AG09309 (cell line): ENCODE results near the gene MYLK4.
A peak's percentile ranks its signal among the peaks of the same experiment; 100 is the strongest.

Source experiments
- DNase-seq: peaks from one replicate; pipeline ENCODE4 v3.0.0-alpha.2; 2010; ENCODE audit warnings: low read depth
- H3K4me3 ChIP-seq: 2 replicates; pipeline ENCODE4 v1.5.1; 2011; ENCODE audit warnings: mild to moderate bottlenecking, low read depth, low read length, moderate library complexity; ENCODE audit not compliant: control insufficient read depth
- TF ChIP-seq, protein P1 (sequence below): IDR thresholded peaks from 2 replicates; pipeline ENCODE4 v1.5.1; 2011; ENCODE audit warnings: mild to moderate bottlenecking, low read depth, low read length, inconsistent platforms; ENCODE audit not compliant: insufficient read depth, control insufficient read depth; ENCODE audit errors: missing control alignments

Gene MYLK4

DNA sequence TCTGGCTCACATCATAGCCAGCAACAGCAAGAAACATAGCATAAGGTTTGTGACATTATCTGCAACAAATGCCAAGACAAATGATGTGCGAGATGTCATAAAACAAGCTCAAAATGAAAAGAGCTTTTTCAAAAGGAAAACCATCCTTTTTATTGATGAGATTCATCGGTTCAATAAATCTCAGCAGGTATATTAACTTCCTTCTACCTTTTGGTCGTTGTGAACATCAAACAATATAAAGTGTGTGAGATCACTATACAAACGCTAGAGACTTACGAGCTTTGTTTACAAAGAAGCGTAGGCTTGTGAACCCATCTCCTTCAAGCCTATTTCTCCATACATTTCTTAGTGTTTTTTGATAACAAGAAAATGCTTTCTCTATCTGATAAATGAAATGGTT, 18.0 kb upstream of the MYLK4 start:
- no peak overlapping the region for H3K4me3 ChIP-seq

DNA sequence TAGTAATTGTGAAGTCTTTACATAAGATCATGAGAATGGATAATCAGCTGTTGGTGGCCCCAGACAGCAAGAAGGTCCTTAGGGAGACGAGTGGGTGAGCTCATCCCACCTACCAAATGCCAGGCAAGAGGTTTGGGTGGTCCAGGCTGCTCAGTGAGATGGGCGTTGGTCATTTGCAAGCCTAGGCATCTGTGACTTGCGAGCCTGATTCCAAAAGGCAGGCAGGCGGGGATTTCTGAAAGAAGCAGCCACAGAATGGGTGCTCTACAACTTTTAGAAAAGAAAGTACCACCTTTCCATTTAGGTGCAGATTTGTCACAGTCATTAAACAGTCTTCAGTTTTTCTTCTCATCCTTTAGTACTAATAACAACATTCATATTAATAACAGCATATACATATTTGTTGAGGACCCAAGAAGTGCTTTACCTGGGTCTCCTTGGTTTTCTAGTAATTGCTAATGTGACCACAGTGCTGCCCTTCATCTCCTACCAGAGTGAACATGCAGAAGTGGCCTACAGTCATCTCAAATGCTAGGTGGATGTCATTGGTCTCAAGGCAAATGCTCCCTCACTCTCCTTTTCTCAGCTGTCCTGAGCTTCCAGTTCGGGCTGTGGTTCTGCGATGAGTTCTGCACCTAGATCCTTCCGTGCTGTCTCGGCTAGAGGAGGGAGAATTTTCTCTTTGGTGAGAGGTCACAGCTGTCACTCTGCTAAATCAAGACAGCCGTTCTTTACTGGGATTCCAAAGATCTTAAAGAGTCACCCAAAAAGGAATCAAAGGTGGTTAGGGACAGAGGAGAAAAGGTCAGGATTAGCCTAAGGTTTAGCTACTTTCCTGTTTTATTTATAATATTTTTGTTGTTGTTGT, 17.2 kb upstream of the MYLK4 start:
- peak overlapping the region; percentile 85 for H3K4me3 ChIP-seq
- no peak for DNase-seq
- TF ChIP-seq, protein P1, sequence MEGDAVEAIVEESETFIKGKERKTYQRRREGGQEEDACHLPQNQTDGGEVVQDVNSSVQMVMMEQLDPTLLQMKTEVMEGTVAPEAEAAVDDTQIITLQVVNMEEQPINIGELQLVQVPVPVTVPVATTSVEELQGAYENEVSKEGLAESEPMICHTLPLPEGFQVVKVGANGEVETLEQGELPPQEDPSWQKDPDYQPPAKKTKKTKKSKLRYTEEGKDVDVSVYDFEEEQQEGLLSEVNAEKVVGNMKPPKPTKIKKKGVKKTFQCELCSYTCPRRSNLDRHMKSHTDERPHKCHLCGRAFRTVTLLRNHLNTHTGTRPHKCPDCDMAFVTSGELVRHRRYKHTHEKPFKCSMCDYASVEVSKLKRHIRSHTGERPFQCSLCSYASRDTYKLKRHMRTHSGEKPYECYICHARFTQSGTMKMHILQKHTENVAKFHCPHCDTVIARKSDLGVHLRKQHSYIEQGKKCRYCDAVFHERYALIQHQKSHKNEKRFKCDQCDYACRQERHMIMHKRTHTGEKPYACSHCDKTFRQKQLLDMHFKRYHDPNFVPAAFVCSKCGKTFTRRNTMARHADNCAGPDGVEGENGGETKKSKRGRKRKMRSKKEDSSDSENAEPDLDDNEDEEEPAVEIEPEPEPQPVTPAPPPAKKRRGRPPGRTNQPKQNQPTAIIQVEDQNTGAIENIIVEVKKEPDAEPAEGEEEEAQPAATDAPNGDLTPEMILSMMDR = no peak

More for the DNA sequence above, 18.0 kb upstream of the MYLK4 start:
- TF ChIP-seq, protein P1 = no peak
- DNase-seq = no peak

GRCh38 chr6:2766767-2767656, 16.3 kb upstream of the MYLK4 start:
- TF ChIP-seq, protein P1 = no peak
- DNase-seq = no peak
- peak overlapping the region; percentile 85 for H3K4me3 ChIP-seq

GRCh38 chr6:2765896-2766766, 15.4 kb upstream of the MYLK4 start:
- TF ChIP-seq, protein P1 = no peak
- DNase-seq = no peak
- peak overlapping the region; percentile 85 for H3K4me3 ChIP-seq

- TF ChIP-seq, protein P1 = peak; percentile 28
- peak within 1 kb of the TSS; percentile 85 for H3K4me3 ChIP-seq
- peak; percentile 97 for DNase-seq
Measured at GRCh38 chr6:2765166-2765895, 14.6 kb upstream of the MYLK4 start, which contains the start of gene WRNIP1. WRNIP1 (plus strand) TSS chr6:2765393; CDS start chr6:2765623, 230 bp downstream.
